IMR-90 (cell line): ENCODE measurements around the gene WDFY1. TPM values are rescaled to one million over a fixed set of nuclear protein-coding genes. Genes with fewer than 3 reads are reported as not detected.

Experiments used
- ATAC-seq: fragments of 200-7000 bp; cut with Tn5 transposase; 2 replicates; pipeline ENCODE4 v1.9.1; 2020; ENCODE audit warnings: low read depth, mild to moderate bottlenecking, moderate library complexity
- BruUV-seq: library from RNA; stranded (reverse); fragments of 400-500 nt; replicated peaks from 2 replicates; lab custom pipeline; 2021; lab: Mats Ljungman, UMichigan
- CTCF ChIA-PET: fragments of 300-600 bp; formaldehyde crosslinking; extraction: SDS; loops from one replicate; lab custom pipeline; 2021; ENCODE audit warnings: antibody characterized with exemption; lab: Yijun Ruan, JAX
- POLR2A ChIA-PET: fragments of 300-600 bp; sonication (Branson Sonifier 250); formaldehyde crosslinking; loops from one replicate; lab custom pipeline; 2022; ENCODE audit warnings: antibody characterized with exemption; ENCODE audit not compliant: unreplicated experiment; lab: Charles Lee
- DNase-seq: peaks from one replicate; pipeline ENCODE4 v3.0.0; 2013
- H2AFZ ChIP-seq: replicated peaks from 2 replicates; pipeline ENCODE3; 2013; ENCODE audit warnings: low read length, mild to moderate bottlenecking; ENCODE audit not compliant: poor library complexity
- H2AK5ac ChIP-seq: 2 replicates; pipeline ENCODE4 v1.6.1; 2013; ENCODE audit warnings: low read depth, low read length, inconsistent platforms
- H2AK9ac ChIP-seq: replicated peaks from 2 replicates; pipeline ENCODE3; 2013; ENCODE audit warnings: mild to moderate bottlenecking, low read depth, low read length, moderate library complexity; ENCODE audit not compliant: poor library complexity
- H2BK120ac ChIP-seq: 2 replicates; pipeline ENCODE4 v1.6.1; 2013; ENCODE audit warnings: low read depth, low read length, inconsistent platforms
- H2BK15ac ChIP-seq: 3 replicates; pipeline ENCODE4 v1.6.1; 2013; ENCODE audit warnings: low read depth, low read length, inconsistent platforms
- H2BK20ac ChIP-seq: 2 replicates; pipeline ENCODE4 v1.6.1; 2013; ENCODE audit warnings: low read depth, mild to moderate bottlenecking, inconsistent platforms, low read length, moderate library complexity
- H2BK5ac ChIP-seq: 2 replicates; pipeline ENCODE4 v1.6.1; 2013; ENCODE audit warnings: mild to moderate bottlenecking, low read depth, low read length, inconsistent platforms; ENCODE audit not compliant: poor library complexity, severe bottlenecking
- H3K14ac ChIP-seq: replicated peaks from 2 replicates; pipeline ENCODE4 v1.6.1; 2013; ENCODE audit warnings: low read depth, low read length, inconsistent platforms
- H3K18ac ChIP-seq: 2 replicates; pipeline ENCODE4 v1.6.1; 2013; ENCODE audit warnings: low read depth, low read length, control low read depth
- H3K23ac ChIP-seq: 2 replicates; pipeline ENCODE4 v1.6.1; 2013; ENCODE audit warnings: low read depth, low read length, inconsistent platforms
- H3K27ac ChIP-seq: 2 replicates; pipeline ENCODE4 v1.5.1; 2013; ENCODE audit warnings: mild to moderate bottlenecking, control low read depth, low read length; ENCODE audit not compliant: insufficient read depth
- H3K27me3 ChIP-seq: 2 replicates; pipeline ENCODE4 v1.6.1; 2013; ENCODE audit warnings: low read length; ENCODE audit not compliant: control insufficient read depth, insufficient read depth
- H3K36me3 ChIP-seq: 2 replicates; pipeline ENCODE4 v1.6.1; 2013; ENCODE audit warnings: low read length, mixed read lengths; ENCODE audit not compliant: control insufficient read depth, insufficient read depth
- H3K4ac ChIP-seq: 2 replicates; pipeline ENCODE4 v1.6.1; 2013; ENCODE audit warnings: low read depth, low read length, inconsistent platforms
- H3K4me1 ChIP-seq: 2 replicates; pipeline ENCODE4 v1.6.1; 2013; ENCODE audit warnings: low read length, mixed read lengths; ENCODE audit not compliant: control insufficient read depth, insufficient read depth
- H3K4me2 ChIP-seq: 2 replicates; pipeline ENCODE4 v1.6.1; 2013; ENCODE audit warnings: low read depth, mild to moderate bottlenecking, control low read depth, low read length, moderate library complexity
- H3K4me3 ChIP-seq: 2 replicates; pipeline ENCODE4 v1.5.1; 2013; ENCODE audit warnings: low read depth, mild to moderate bottlenecking, control low read depth, low read length, moderate library complexity; ENCODE audit not compliant: insufficient read depth
- H3K56ac ChIP-seq: 2 replicates; pipeline ENCODE4 v1.6.1; 2013; ENCODE audit warnings: low read length, inconsistent platforms; ENCODE audit not compliant: insufficient read depth; ENCODE audit errors: extremely low read depth
- H3K79me1 ChIP-seq, 2 experiments: 2 replicates each; pipeline ENCODE4 v1.6.1; 2013; ENCODE audit warnings: low read length in 2 of 2, inconsistent platforms in 1 of 2, low read depth in 1 of 2
- H3K9ac ChIP-seq: 2 replicates; pipeline ENCODE4 v1.6.1; 2013; ENCODE audit warnings: low read depth, low read length, control low read depth
- H3K9me1 ChIP-seq: 2 replicates; pipeline ENCODE4 v1.6.1; 2013; ENCODE audit warnings: low read length, inconsistent platforms; ENCODE audit not compliant: insufficient read depth
- H3K9me3 ChIP-seq: 2 replicates; pipeline ENCODE4 v1.6.1; 2013; ENCODE audit warnings: low read length; ENCODE audit not compliant: control insufficient read depth, insufficient read depth
- H4K20me1 ChIP-seq: 2 replicates; pipeline ENCODE4 v1.6.1; 2013; ENCODE audit warnings: low read length, inconsistent platforms; ENCODE audit not compliant: insufficient read depth
- H4K5ac ChIP-seq: 2 replicates; pipeline ENCODE4 v1.6.1; 2013; ENCODE audit warnings: mild to moderate bottlenecking, low read depth, low read length, control low read depth
- H4K8ac ChIP-seq, 2 experiments: 2 replicates each; pipeline ENCODE4 v1.6.1; 2013; ENCODE audit warnings: low read depth in 2 of 2, low read length in 2 of 2, control low read depth in 1 of 2, inconsistent platforms in 1 of 2
- H4K91ac ChIP-seq: 2 replicates; pipeline ENCODE4 v1.6.1; 2013; ENCODE audit warnings: low read depth, low read length, inconsistent platforms; ENCODE audit not compliant: insufficient read depth
- BHLHE40 ChIP-seq: fragments of 150-350 bp; IDR thresholded peaks from 2 replicates; pipeline ENCODE4 v1.6.1; 2016; ENCODE audit warnings: mild to moderate bottlenecking, low read depth, low read length
- CEBPB ChIP-seq: IDR thresholded peaks from 2 replicates; pipeline ENCODE4 v1.6.1; 2012; ENCODE audit warnings: low read depth, low read length, improper control_type of control experiment
- CHD1 ChIP-seq: IDR thresholded peaks from 2 replicates; pipeline ENCODE4 v1.6.1; 2012; ENCODE audit warnings: low read depth, low read length, improper control_type of control experiment
- ELK1 ChIP-seq: fragments of 150-350 bp; IDR thresholded peaks from 2 replicates; pipeline ENCODE4 v1.6.1; 2016; ENCODE audit warnings: low read depth, mild to moderate bottlenecking, low read length, moderate library complexity, borderline replicate concordance
- FOS ChIP-seq: fragments of 150-350 bp; IDR thresholded peaks from 2 replicates; pipeline ENCODE4 v1.6.1; 2016; ENCODE audit warnings: low read depth, low read length
- MAFK ChIP-seq: IDR thresholded peaks from 2 replicates; pipeline ENCODE4 v1.6.1; 2012; ENCODE audit warnings: low read depth, low read length, improper control_type of control experiment
- MXI1 ChIP-seq: IDR thresholded peaks from 2 replicates; pipeline ENCODE4 v1.6.1; 2012; ENCODE audit warnings: low read depth, mild to moderate bottlenecking, low read length, moderate library complexity, borderline replicate concordance
- NFE2L2 ChIP-seq: fragments of 150-350 bp; IDR thresholded peaks from 2 replicates; pipeline ENCODE4 v1.6.1; 2016; ENCODE audit warnings: low read depth, mild to moderate bottlenecking, low read length
- POLR2A ChIP-seq: IDR thresholded peaks from 2 replicates; pipeline ENCODE4 v1.6.1; 2012; ENCODE audit warnings: mild to moderate bottlenecking, low read depth, low read length
- RAD21 ChIP-seq: IDR thresholded peaks from 2 replicates; pipeline ENCODE4 v1.6.1; 2012; ENCODE audit warnings: low read length, improper control_type of control experiment
- RCOR1 ChIP-seq: IDR thresholded peaks from 2 replicates; pipeline ENCODE4 v1.6.1; 2012; ENCODE audit warnings: mild to moderate bottlenecking, low read length, improper control_type of control experiment; ENCODE audit not compliant: insufficient replicate concordance
- RFX5 ChIP-seq: IDR thresholded peaks from 2 replicates; pipeline ENCODE4 v1.8.0; 2012; ENCODE audit warnings: low read depth, mild to moderate bottlenecking, low read length, moderate library complexity
- SMC3 ChIP-seq: fragments of 150-350 bp; IDR thresholded peaks from 2 replicates; pipeline ENCODE4 v1.6.1; 2016; ENCODE audit warnings: low read depth, mild to moderate bottlenecking, antibody characterized with exemption, low read length, moderate library complexity
- WGBS, 2 experiments: methylation state at CpG; one replicate each; pipeline versions ENCODE4 v1.1.5 to v1.1.7; 2013; ENCODE audit warnings: missing lambda C conversion rate in 2 of 2; ENCODE audit not compliant: insufficient read length in 1 of 2; ENCODE audit errors: extremely low coverage in 2 of 2; 5-methylcytosine and 5-hydroxymethylcytosine counted together
- dilution Hi-C: fragments of 300-500 bp; cut with HindIII; formaldehyde crosslinking; loops from one replicate; pipeline ENCODE4 v1.14.3; 2018; ENCODE audit warnings: low sequenced_read_pairs; ENCODE audit not compliant: unreplicated experiment
- in situ Hi-C: fragments of 300-500 bp; cut with MboI; formaldehyde crosslinking; loops from 3 replicates; pipeline ENCODE4 v1.14.3; 2019; ENCODE audit warnings: low sequenced_read_pairs, inconsistent platforms, mixed read lengths
- intact Hi-C: fragments of 100-400 bp; cut with micrococcal nuclease; formaldehyde crosslinking; loops from 2 replicates; pipeline ENCODE4 v1.10.0; 2022
- polyA plus RNA-seq, 3 experiments: library from polyadenylated mRNA; depleted of rRNA; stranded (reverse); fragments of >200 nt; gene quantifications; 2 replicates each; pipeline ENCODE4 v1.2.3, GENCODE V29; 2012; ENCODE audit warnings: low replicate concordance in 1 of 3
- total RNA-seq: library from RNA; depleted of rRNA; stranded (reverse); fragments of >200 nt; gene quantifications from 2 replicates; pipeline ENCODE4 v1.2.3, GENCODE V29; 2012
- TF ChIP-seq, protein P1 (sequence below): fragments of 150-350 bp; IDR thresholded peaks from 2 replicates; pipeline ENCODE4 v1.6.1; 2017; ENCODE audit warnings: mild to moderate bottlenecking, antibody characterized with exemption, low read length, low read depth

WDFY1 gene
- total and polyA plus RNA-seq, 2 of the 4 experiments (the other 2 are of a cell fraction) = 35.6 to 93.6 TPM

DNA sequence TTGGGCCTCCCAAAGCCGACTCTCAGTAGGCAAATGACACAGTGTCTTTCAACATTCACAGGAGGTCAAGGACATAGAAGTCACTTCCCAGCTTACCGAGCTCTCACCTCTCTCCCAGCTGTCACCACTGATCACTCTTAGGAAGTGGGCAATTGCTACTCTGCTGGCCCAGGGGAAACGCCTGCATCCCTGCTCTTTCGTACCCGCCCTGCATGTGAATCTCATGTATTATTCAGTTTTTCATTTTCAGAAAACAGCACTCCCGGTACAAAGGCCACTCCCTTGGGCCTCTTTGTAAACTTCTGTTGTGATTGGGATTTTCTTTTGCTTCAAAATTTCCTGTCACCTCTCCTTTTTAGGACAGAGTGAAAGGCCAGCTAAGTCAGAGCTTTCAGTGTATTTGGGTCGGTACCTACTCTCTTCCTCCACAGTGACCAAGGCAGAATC, 27.5 kb upstream of the WDFY1 start:
- no peaks in the 10 kb centered on the region for H3K9me3 ChIP-seq
- H2AK9ac ChIP-seq = no peak overlapping the region
- H2BK20ac ChIP-seq = no peak overlapping the region
- H3K36me3 ChIP-seq = peaks cover 2% of the 10 kb centered on the region; the same call in 1 of the 2 replicates
- no peak overlapping the region for H2AK5ac ChIP-seq
- no peak overlapping the region for H3K14ac ChIP-seq
- no CpG with 5 or more reads among the region's 7 CpGs for WGBS, 2 experiments
- no peak overlapping the region for H3K4me3 ChIP-seq
- no TSS peak for BruUV-seq
- no peak overlapping the region for H3K4ac ChIP-seq
- H3K23ac ChIP-seq = no peak overlapping the region
- no peak overlapping the region for H4K5ac ChIP-seq
- no peak overlapping the region for H2BK120ac ChIP-seq
- H3K4me1 ChIP-seq = no peaks in the 10 kb centered on the region
- POLR2A ChIA-PET = no interaction called here
- H2BK15ac ChIP-seq = no peak overlapping the region
- H4K20me1 ChIP-seq = no peaks in the 10 kb centered on the region
- intact Hi-C loops (loop anchor here (5.0 kb wide), 2 partner anchors 395 to 805 kb away; no protein-coding TSS in a partner anchor), in situ Hi-C loops (no loop called here), dilution Hi-C loops (no loop called here)
- TF ChIP-seq MXI1 (no peak), RCOR1 (no peak), POLR2A (no peak), FOS (no peak), ELK1 (no peak), CHD1 (no peak), NFE2L2 (no peak), RAD21 (no peak), RFX5 (no peak), MAFK (no peak), SMC3 (no peak), CEBPB (no peak), BHLHE40 (no peak)
- TF ChIP-seq, protein P1, sequence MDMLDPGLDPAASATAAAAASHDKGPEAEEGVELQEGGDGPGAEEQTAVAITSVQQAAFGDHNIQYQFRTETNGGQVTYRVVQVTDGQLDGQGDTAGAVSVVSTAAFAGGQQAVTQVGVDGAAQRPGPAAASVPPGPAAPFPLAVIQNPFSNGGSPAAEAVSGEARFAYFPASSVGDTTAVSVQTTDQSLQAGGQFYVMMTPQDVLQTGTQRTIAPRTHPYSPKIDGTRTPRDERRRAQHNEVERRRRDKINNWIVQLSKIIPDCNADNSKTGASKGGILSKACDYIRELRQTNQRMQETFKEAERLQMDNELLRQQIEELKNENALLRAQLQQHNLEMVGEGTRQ = no peak
- H4K8ac ChIP-seq = no peak overlapping the region
- H3K18ac ChIP-seq = no peak overlapping the region
- H3K27me3 ChIP-seq = no peaks in the 10 kb centered on the region
- H3K4me2 ChIP-seq = no peak overlapping the region
- no peak overlapping the region for H3K9ac ChIP-seq
- no peak overlapping the region for H2AFZ ChIP-seq
- H3K27ac ChIP-seq = no peak overlapping the region
- ATAC-seq (no peak), DNase-seq (no peak)
- CTCF ChIA-PET = no interaction called here
- H3K9me1 ChIP-seq = 0 out of 2 replicates have a peak, but pooled peaks cover 3% of the 10 kb centered on the region
- H2BK5ac ChIP-seq = no peak overlapping the region
- no peak overlapping the region for H3K56ac ChIP-seq
- H3K79me1 ChIP-seq = no peaks in the 10 kb centered on the region
- H4K91ac ChIP-seq = no peak overlapping the region
